Rectal smooth muscle tissue (tissue), 1 donor: ENCODE data around the gene SURF4.
"Not testable (repeated sequence)": the region's sequence is repeated elsewhere in the genome, so short reads cannot be mapped to it uniquely, and the experiment has no call there.

Experiments used
- H3K27ac ChIP-seq: one replicate; pipeline ENCODE4 v1.7.0; 2013; ENCODE audit warnings: low read depth, low read length, inconsistent platforms
- H3K27me3 ChIP-seq: one replicate; pipeline ENCODE4 v1.7.0; 2013; ENCODE audit warnings: low read length; ENCODE audit not compliant: control insufficient read depth, insufficient read depth
- H3K36me3 ChIP-seq: one replicate; pipeline ENCODE4 v1.7.0; 2013; ENCODE audit warnings: low read length; ENCODE audit not compliant: control insufficient read depth, insufficient read depth
- H3K4me1 ChIP-seq: one replicate; pipeline ENCODE4 v1.7.0; 2013; ENCODE audit warnings: low read length; ENCODE audit not compliant: control insufficient read depth, insufficient read depth
- H3K4me3 ChIP-seq: one replicate; pipeline ENCODE4 v1.7.0; 2013; ENCODE audit warnings: low read length
- H3K9ac ChIP-seq: one replicate; pipeline ENCODE4 v1.7.0; 2013; ENCODE audit warnings: low read length

The SURF4 gene

DNA sequence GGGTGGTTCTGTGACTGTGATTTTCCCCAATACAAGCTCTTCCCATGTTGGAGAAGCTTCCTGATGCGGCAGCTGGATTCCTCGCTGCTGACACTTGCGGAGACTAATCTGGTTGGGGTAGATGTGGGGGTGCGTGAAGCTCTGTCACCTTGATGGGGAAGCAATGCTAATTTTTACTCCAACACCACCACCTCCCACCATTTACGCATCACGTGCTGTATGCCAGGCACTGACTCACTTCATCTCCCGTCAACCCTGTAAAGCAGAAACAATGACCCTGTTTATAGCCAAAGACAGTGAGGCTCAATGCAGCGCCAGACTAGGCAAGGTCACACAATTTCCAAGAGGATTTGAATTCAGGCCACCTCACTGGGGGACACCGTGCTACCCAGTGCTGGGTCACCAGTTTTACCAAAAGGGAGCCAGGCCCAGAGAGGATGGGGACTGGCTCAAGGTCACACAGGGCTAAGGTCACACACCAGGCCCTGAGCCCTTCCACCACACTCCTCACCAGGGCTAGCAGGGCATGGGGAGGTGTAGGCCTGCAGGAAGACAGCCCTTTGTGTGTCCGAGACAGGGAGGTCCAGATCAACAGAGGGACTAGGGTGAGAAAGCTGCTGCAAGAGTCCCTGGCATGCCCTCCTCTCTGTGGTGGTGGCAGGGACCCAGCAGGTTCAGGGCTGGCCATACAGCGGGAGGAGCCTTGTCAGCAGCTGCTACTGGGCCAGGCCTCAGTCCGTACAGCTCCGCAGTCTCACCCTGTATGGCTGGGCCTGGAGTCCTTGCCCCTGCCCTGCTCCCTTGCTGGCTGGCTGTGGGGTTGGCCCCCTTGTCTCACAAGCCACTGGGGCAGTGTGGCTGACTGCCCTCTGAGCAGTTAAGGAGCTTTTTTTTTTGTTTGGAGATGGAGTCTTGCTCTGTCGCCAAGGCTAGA is 3.6 kb upstream of the SURF4 start:
- Histone ChIP-seq H3K27ac (no peak overlapping the region), H3K4me1 (peaks cover 7% of the 10 kb centered on the region), H3K4me3 (no peak overlapping the region), H3K36me3 (no peaks in the 10 kb centered on the region), H3K27me3 (no peaks in the 10 kb centered on the region), H3K9ac (no peak overlapping the region)

- no peak overlapping the region for H3K4me3 ChIP-seq
- H3K9ac ChIP-seq = no peak overlapping the region
- no peaks in the 10 kb centered on the region for H3K36me3 ChIP-seq
- peaks cover 7% of the 10 kb centered on the region for H3K4me1 ChIP-seq
- no peak overlapping the region for H3K27ac ChIP-seq
- no peaks in the 10 kb centered on the region for H3K27me3 ChIP-seq
These were observed 2.6 kb upstream of the SURF4 start for GRCh38 chr9:133378408-133378962.

- Histone ChIP-seq H3K27me3 (no peaks in the 10 kb centered on the region), H3K27ac (no peak overlapping the region), H3K9ac (no peak overlapping the region), H3K36me3 (no peaks in the 10 kb centered on the region), H3K4me1 (peaks cover 7% of the 10 kb centered on the region), H3K4me3 (no peak overlapping the region)
These were observed 1.9 kb upstream of the SURF4 start for GRCh38 chr9:133377721-133378216.

DNA sequence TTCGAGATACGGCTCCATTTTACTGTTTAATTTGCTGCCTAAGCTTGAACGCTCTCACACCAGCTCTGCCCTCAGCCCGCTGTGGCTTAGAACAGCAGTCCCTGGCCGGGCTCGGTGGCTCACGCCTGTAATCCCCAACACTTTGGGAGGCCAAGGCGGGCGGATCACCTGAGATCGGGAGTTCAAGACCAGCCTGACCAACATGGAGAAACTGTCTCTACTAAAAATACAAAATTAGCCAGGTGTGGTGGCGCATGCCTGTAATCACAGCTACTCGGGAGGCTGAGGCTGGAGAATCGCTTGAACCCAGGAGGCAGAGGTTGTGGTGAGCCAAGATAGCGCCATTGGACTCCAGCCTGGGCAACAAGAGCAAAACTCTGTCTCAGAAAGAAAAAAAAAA is 1.4 kb upstream of the SURF4 start:
- H3K36me3 ChIP-seq, H3K27me3 ChIP-seq, H3K4me3 ChIP-seq, H3K4me1 ChIP-seq, H3K27ac ChIP-seq, H3K9ac ChIP-seq: not testable (repeated sequence)

DNA sequence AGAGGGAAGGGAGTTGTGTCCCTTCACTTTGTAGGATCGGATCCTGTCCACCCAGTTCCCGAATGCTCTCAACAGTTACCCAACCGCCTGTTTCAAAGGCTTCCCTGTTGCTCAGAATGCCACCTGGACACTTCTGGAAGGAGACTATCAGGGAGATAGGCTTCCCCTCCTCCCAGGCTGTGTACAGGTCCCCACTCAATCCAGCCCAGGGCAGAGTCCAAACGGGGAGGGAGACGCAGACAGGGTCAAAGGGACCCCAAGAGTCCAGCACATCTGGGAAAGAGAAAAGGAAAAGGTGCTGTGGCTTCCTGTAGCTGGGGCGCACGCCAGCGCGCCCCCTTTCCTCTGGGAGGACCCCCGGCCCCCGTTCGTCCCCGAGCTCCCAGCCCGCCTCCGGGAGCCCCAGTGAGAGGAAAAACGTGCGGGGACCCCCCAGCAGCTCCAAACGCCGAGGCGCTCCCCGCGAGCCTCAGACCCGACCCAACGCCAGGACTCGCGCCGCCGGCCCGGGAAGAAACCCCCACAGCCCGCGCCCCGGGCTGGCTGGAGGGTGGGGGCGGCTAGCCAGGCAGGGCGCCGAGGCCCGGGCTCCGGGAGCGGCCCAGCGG is 640 bp downstream of the SURF4 start:
- H3K27ac ChIP-seq = peak overlapping the region; percentile 90
- peak overlapping the region; percentile 89 for H3K9ac ChIP-seq
- peak overlapping the region; percentile 80 for H3K4me3 ChIP-seq
- no peaks in the 10 kb centered on the region for H3K27me3 ChIP-seq
- H3K4me1 ChIP-seq = peaks cover 7% of the 10 kb centered on the region
- peaks cover 8% of the 10 kb centered on the region for H3K36me3 ChIP-seq

- Histone ChIP-seq H3K36me3 (peaks cover 10% of the 10 kb centered on the region), H3K9ac (peak overlapping the region; percentile 89), H3K4me1 (peaks cover 7% of the 10 kb centered on the region), H3K27ac (no peak overlapping the region), H3K27me3 (no peaks in the 10 kb centered on the region), H3K4me3 (peak overlapping the region; percentile 80)
These were observed 1.2 kb downstream of the SURF4 start for GRCh38 chr9:133374612-133375115.

DNA sequence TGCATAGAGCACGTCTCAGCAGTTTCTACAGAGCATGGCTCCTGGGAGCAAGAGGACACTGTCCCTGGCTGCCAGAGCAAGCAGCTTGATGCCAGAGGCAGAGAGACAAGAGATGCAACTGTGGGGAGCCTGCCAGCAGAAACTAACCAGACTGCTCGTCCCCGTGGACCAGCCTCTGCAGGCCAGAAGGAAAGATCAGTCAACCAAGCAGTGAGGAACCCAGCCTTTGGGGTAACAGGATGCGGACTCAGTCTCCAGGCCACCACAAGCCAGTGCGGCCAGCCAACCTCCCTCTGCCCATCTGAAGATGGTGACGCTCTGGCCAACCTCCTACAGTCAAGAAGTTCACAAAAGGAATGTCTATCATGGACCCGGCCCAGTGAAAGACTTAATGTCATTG is 3.7 kb downstream of the SURF4 start:
- Histone ChIP-seq H3K4me3 (no peak overlapping the region), H3K27ac (no peak overlapping the region), H3K4me1 (peaks cover 7% of the 10 kb centered on the region), H3K27me3 (no peaks in the 10 kb centered on the region), H3K36me3 (peaks cover 12% of the 10 kb centered on the region), H3K9ac (no peak overlapping the region)

DNA sequence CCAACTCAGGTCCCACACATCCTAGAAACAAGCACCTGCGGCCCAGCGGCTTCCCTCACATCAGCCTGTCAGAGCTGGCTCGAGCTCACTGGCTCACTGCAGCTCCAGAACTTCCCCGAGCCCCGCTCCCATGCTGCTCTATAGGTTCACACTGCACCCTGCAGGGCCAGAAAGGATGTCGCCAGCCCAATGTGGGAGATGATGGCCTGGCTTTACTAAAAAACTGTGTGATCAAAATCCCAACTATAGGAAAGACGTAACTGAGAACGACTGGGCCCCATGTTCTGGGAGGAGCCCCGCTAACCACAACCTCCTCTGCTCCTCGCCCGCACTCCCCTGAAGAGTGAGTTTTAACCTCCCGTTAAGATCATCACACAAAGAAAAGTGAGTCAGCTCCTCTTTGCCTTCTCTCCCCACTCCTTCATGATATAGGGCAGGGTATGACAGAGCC is 4.6 kb downstream of the SURF4 start:
- H3K27ac ChIP-seq = no peak overlapping the region
- H3K9ac ChIP-seq = peak overlapping the region; percentile 1
- no peak overlapping the region for H3K4me3 ChIP-seq
- H3K4me1 ChIP-seq = peaks cover 4% of the 10 kb centered on the region
- no peaks in the 10 kb centered on the region for H3K27me3 ChIP-seq
- peaks cover 20% of the 10 kb centered on the region for H3K36me3 ChIP-seq

- Histone ChIP-seq H3K9ac (no peak overlapping the region), H3K27ac (no peak overlapping the region), H3K36me3 (peaks cover 26% of the 10 kb centered on the region), H3K27me3 (no peaks in the 10 kb centered on the region), H3K4me3 (no peak overlapping the region), H3K4me1 (peaks cover 4% of the 10 kb centered on the region)
These were observed 5.2 kb downstream of the SURF4 start for GRCh38 chr9:133370685-133371084.

DNA sequence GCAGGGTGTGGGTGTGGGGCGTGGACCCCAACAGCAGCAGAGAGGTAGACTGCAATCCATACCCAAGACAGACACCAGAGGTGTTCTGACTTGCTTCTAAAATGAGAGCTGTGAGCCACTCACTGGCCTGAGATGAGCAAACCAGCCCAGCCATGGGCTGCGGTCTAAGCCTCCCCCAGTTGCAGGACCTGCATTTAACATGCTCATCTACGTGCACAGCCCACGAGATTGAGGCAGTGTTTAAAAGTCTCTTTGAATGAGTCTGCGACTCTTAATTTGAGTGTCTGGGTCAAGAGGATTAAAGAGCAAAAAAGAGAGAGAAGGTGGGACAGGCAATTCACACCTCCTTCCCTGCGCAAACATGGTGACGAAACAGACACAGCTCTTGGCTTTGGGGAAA is 5.9 kb downstream of the SURF4 start:
- H3K36me3 ChIP-seq = peaks cover 32% of the 10 kb centered on the region
- no peak overlapping the region for H3K9ac ChIP-seq

DNA sequence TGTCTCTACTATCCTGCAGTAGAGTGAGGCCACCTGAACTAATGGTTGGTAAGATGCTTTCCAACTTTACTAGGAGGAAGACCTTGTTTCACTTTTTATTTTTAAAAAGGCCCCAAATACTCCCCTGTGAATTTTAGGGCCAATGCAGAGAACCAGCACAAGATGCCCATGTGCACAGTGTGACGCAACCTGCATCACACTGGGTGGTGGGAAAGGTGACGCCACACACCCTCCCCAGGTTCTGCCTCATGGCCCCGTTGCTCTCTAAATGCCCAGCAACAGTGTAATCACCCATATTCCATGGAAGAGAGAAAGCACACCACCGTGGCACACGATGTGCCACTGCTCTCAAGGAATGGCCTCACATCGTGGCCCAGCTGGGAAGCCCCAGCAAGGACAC is 6.4 kb downstream of the SURF4 start:
- Histone ChIP-seq H3K27ac (no peak overlapping the region), H3K36me3 (peaks cover 34% of the 10 kb centered on the region)

More for the DNA sequence above, 5.9 kb downstream of the SURF4 start:
- peaks cover 4% of the 10 kb centered on the region for H3K4me1 ChIP-seq
- no peak overlapping the region for H3K4me3 ChIP-seq
- no peaks in the 10 kb centered on the region for H3K27me3 ChIP-seq
- H3K27ac ChIP-seq = no peak overlapping the region

GRCh38 chr9:133368249-133368881 is 7.5 kb downstream of the SURF4 start:
- no peak overlapping the region for H3K27ac ChIP-seq
- H3K4me1 ChIP-seq = no peaks in the 10 kb centered on the region
- H3K9ac ChIP-seq = no peak overlapping the region
- no peak overlapping the region for H3K4me3 ChIP-seq
- H3K27me3 ChIP-seq = no peaks in the 10 kb centered on the region
- H3K36me3 ChIP-seq = peaks cover 39% of the 10 kb centered on the region

More for the DNA sequence above, 6.4 kb downstream of the SURF4 start:
- no peak overlapping the region for H3K9ac ChIP-seq
- no peaks in the 10 kb centered on the region for H3K27me3 ChIP-seq
- no peaks in the 10 kb centered on the region for H3K4me1 ChIP-seq
- no peak overlapping the region for H3K4me3 ChIP-seq
